Testis (tissue), 3 donors: ENCODE data around the gene RIMS3. TPM values are rescaled to one million over a fixed set of nuclear protein-coding genes. Genes with fewer than 3 reads are reported as not detected.

Source experiments
- DNase-seq: peaks from one replicate; pipeline ENCODE4 v3.0.0-alpha.2; 2019
- H3K27ac ChIP-seq, 2 donors: fragments of 200-600 bp; sonication (generic); one replicate each; pipeline ENCODE4 v1.5.1; 2019
- H3K27me3 ChIP-seq: fragments of 200-600 bp; sonication (generic); one replicate; pipeline ENCODE4 v1.5.1; 2019
- H3K36me3 ChIP-seq: fragments of 200-600 bp; sonication (generic); one replicate; pipeline ENCODE4 v1.5.1; 2017; ENCODE audit warnings: low read depth; ENCODE audit errors: missing control alignments
- H3K4me1 ChIP-seq: fragments of 200-600 bp; sonication (generic); one replicate; pipeline ENCODE4 v1.5.1; 2019
- H3K4me3 ChIP-seq, 2 donors: fragments of 200-600 bp; sonication (generic); one replicate each; pipeline ENCODE4 v1.5.1; 2017 to 2019
- H3K9me3 ChIP-seq: fragments of 200-600 bp; sonication (generic); one replicate; pipeline ENCODE4 v1.5.1; 2017
- POLR2A ChIP-seq: fragments of 450-650 bp; IDR thresholded peaks from one replicate; pipeline ENCODE4 v1.6.1; 2017; ENCODE audit warnings: antibody characterized with exemption, mild to moderate bottlenecking, moderate library complexity
- WGBS, 2 donors: methylation state at CpG; one replicate each; pipeline ENCODE4 v1.1.5; 2018; 5-methylcytosine and 5-hydroxymethylcytosine counted together
- intact Hi-C: fragments of 100-400 bp; cut with DNase I; formaldehyde crosslinking; loops from one replicate; pipeline ENCODE4 v1.15.1; 2023; ENCODE audit warnings: low total_unique reads
- polyA plus RNA-seq: library from polyadenylated mRNA; stranded (reverse); fragments of 350-450 nt; fragmentation: Illumina TruSeq; extraction: RNeasy Lipid Tissue Mini Kit (QIAGEN cat#74804); gene quantifications from one replicate; pipeline ENCODE4 v1.2.3, GENCODE V29; 2014; ENCODE audit warnings: low read depth, low replicate concordance; ENCODE audit not compliant: insufficient read depth
- total RNA-seq, 2 donors: library from RNA; depleted of rRNA; stranded (reverse); fragments of >200 nt; gene quantifications; one replicate each; pipeline ENCODE4 v1.2.3, GENCODE V29; 2016
- TF ChIP-seq, protein P1 (sequence below), 3 experiments: fragments of 450-650 bp in 2 of 3; fragments of 200-600 bp in 1 of 3; sonication (generic) in 1 of 3; IDR thresholded peaks; one replicate each; pipeline ENCODE4 v1.5.1; 2016 to 2019; ENCODE audit warnings: antibody characterized with exemption in 3 of 3, mild to moderate bottlenecking in 2 of 3, moderate library complexity in 1 of 3

The RIMS3 gene
- total and polyA plus RNA-seq, 3 donors from 2014 or later = 4.6 to 9.4 (median 8.3) TPM

DNA sequence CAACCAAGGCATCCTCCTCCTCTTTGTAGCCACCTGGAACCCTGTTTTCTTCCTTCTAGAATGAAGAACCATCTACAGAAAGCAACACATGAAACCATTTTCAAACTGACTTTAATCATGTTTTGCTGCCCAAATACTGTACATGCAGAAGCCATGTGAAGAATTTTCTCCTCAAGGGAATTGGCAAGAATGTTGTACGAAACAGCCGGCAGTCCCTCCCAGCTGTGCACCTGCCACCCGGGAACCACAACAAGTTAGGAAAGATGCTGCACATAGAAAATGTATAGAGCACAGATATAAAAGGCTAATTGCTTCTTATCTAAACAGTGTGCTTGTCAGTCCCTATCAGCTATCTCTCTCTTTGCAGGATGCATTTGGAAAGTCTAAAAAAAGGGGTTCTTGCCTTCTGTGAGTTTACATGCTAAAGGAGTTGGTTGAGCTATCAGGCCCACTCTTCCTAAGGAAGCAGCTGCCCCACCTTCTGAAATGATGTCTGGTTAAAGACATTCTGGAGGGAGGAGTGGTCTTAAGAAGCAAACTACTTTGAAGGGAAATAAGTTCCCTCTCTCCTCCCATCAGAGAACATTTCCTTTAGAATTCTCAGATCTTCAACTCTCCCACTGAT lies 44.8 kb downstream of the RIMS3 start:
- H3K4me1 ChIP-seq = no peaks in the 10 kb centered on the region
- no peaks in the 10 kb centered on the region for H3K36me3 ChIP-seq
- H3K27me3 ChIP-seq = no peaks in the 10 kb centered on the region
- intact Hi-C loops = no loop called here
- TF ChIP-seq, protein P1, sequence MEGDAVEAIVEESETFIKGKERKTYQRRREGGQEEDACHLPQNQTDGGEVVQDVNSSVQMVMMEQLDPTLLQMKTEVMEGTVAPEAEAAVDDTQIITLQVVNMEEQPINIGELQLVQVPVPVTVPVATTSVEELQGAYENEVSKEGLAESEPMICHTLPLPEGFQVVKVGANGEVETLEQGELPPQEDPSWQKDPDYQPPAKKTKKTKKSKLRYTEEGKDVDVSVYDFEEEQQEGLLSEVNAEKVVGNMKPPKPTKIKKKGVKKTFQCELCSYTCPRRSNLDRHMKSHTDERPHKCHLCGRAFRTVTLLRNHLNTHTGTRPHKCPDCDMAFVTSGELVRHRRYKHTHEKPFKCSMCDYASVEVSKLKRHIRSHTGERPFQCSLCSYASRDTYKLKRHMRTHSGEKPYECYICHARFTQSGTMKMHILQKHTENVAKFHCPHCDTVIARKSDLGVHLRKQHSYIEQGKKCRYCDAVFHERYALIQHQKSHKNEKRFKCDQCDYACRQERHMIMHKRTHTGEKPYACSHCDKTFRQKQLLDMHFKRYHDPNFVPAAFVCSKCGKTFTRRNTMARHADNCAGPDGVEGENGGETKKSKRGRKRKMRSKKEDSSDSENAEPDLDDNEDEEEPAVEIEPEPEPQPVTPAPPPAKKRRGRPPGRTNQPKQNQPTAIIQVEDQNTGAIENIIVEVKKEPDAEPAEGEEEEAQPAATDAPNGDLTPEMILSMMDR (IDR thresholded peaks at IDR 0.05) = no peak
- no peak for TF ChIP-seq POLR2A
- no peaks in the 10 kb centered on the region for H3K9me3 ChIP-seq
- DNase-seq = no peak
- 62 to 77% methylated on average over 3 of the region's 3 CpGs for WGBS, 2 donors
- no peak overlapping the region for H3K27ac ChIP-seq
- no peak overlapping the region for H3K4me3 ChIP-seq

DNA sequence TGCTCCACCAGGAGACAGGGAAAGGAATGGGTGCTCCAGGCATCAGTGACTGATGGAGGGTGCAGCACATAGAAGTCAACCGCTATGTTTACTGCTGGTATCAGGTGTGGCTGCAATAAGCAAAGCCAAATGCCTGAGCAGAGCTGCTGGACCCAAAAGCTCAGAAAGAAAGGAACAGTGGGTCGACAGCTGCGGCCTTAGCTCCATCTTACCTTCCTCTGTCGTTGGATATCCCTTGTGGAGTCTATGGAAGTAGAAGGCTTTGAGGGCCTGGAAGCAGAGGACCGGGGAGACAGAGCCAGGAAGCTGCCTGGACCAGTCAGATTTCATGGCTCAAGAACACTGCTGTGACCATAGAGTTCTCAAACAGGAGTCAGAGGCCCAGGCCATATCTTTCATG lies 45.3 kb downstream of the RIMS3 start:
- Histone ChIP-seq H3K27me3 (no peaks in the 10 kb centered on the region), H3K4me1 (no peaks in the 10 kb centered on the region), H3K27ac (no peak overlapping the region), H3K4me3 (no peak overlapping the region), H3K9me3 (no peaks in the 10 kb centered on the region), H3K36me3 (no peaks in the 10 kb centered on the region)
- TF ChIP-seq, protein P1 (IDR thresholded peaks at IDR 0.05) = no peak
- TF ChIP-seq POLR2A = no peak
- no peak for DNase-seq
- intact Hi-C loops = no loop called here
- WGBS, 2 donors = 80 to 94% methylated on average over 5 of the region's 5 CpGs

DNA sequence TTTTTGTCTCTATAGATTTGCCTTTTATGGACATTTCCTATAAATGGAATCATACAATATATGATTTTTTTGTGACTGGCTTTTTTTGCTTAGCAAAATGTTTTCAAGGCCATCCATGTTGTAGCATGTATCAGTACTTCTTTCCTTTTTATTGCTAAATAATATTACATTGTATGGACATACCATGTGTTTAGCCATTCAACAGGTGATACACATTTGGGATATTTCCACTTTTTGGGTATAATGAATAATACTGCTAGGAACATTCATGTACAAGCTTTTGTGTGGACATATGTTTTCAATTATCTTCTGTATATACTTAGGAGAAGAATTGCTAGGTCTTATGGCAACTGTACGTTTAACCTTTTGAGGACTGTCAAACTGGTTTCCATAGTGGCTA lies 47.4 kb downstream of the RIMS3 start:
- no peaks in the 10 kb centered on the region for H3K36me3 ChIP-seq
- H3K27me3 ChIP-seq = no peaks in the 10 kb centered on the region
- no peak for DNase-seq
- 86 to 97% methylated on average over 1 of the region's 1 CpG for WGBS, 2 donors
- intact Hi-C loops = no loop called here
- TF ChIP-seq, protein P1 (IDR thresholded peaks at IDR 0.05) = no peak
- no peak for TF ChIP-seq POLR2A
- H3K4me3 ChIP-seq = no peak overlapping the region
- no peaks in the 10 kb centered on the region for H3K4me1 ChIP-seq
- no peak overlapping the region for H3K27ac ChIP-seq
- H3K9me3 ChIP-seq = no peaks in the 10 kb centered on the region

DNA sequence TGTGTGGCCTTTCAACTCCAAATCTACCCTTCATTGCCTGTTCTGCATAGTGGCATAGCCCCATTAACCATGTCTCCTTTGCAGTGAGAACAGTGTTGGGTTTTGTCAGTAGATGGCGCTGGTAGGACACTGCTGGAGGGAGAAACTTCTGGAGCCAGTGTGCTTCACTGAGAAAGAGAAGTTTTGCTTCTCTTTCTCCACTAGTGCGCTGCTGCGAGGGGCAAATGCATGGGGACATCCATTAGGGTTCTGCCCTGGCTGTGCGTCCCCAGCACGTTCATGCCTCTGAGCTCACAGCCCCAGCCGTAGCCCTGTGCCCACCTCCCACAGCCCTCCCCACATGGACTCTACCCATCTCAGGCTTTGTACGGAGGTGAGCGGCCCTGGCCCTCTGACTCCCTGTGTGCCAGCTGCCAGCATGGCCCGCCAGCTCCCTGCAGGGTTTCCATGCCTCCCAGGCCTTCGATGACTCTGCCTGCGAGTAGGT lies 53.1 kb downstream of the RIMS3 start:
- no peaks in the 10 kb centered on the region for H3K4me1 ChIP-seq
- H3K4me3 ChIP-seq = no peak overlapping the region
- H3K36me3 ChIP-seq = no peaks in the 10 kb centered on the region
- no peaks in the 10 kb centered on the region for H3K27me3 ChIP-seq
- no peaks in the 10 kb centered on the region for H3K9me3 ChIP-seq
- no peak overlapping the region for H3K27ac ChIP-seq
- TF ChIP-seq, protein P1 (IDR thresholded peaks at IDR 0.05) = peak; percentile 63 to 65 (median 65)
- TF ChIP-seq POLR2A = no peak
- DNase-seq = peak; percentile 77
- intact Hi-C loops = no loop called here
- WGBS, 2 donors = 26 to 38% methylated on average over 10 to 11 of the region's 11 CpGs

DNA sequence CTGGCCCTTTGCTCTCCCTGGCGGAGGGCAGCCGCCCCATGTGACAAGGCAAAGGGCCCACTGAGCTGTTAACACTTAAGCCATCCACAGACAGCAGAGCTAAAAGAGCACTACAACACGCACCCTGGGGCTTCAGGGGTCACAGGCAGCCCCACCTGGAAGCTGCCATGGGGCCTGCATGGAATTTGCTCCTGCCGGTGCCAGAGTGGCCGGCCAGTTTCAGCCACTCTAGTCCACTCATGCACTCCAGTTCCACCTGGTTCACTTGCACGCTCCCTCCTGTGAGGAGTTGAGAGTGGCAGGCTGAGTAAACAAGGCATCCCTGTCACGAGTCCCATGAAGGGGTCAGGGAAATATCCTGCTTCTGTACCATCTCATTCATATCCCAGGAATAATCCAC lies 55.3 kb downstream of the RIMS3 start:
- 90 to 96% methylated on average over 6 to 7 of the region's 7 CpGs for WGBS, 2 donors
- Histone ChIP-seq H3K36me3 (no peaks in the 10 kb centered on the region), H3K27me3 (no peaks in the 10 kb centered on the region), H3K4me1 (no peaks in the 10 kb centered on the region), H3K4me3 (no peak overlapping the region), H3K9me3 (no peaks in the 10 kb centered on the region), H3K27ac (no peak overlapping the region)
- TF ChIP-seq, protein P1 (IDR thresholded peaks at IDR 0.05) = no peak
- TF ChIP-seq POLR2A = no peak
- intact Hi-C loops = no loop called here
- DNase-seq = no peak
